BLaER1 treated with 17β-estradiol and CSF1 and Interleukin-3, amounts not matched to agents 10 nM and 100 nM (cell line): ENCODE data around the gene LBX1.

Experiments used
- H3K27ac ChIP-seq, 11 experiments: shearing (Covaris generic); formaldehyde crosslinking; 2 replicates each; pipeline ENCODE4 v1.8.1; 2022
- H3K27me3 ChIP-seq, 11 experiments: shearing (Covaris generic); formaldehyde crosslinking; 2 replicates each; pipeline ENCODE4 v1.8.1; 2022
- H3K36me3 ChIP-seq, 11 experiments: shearing (Covaris generic); formaldehyde crosslinking; 2 replicates each; pipeline ENCODE4 v1.8.1; 2022
- H3K4me1 ChIP-seq, 10 experiments: shearing (Covaris generic); formaldehyde crosslinking; 2 replicates each; pipeline ENCODE4 v1.8.1; 2022
- H3K4me2 ChIP-seq, 11 experiments: shearing (Covaris generic); formaldehyde crosslinking; 2 replicates each; pipeline ENCODE4 v1.8.1; 2022
- H3K4me3 ChIP-seq, 10 experiments: shearing (Covaris generic); formaldehyde crosslinking; 2 replicates each; pipeline ENCODE4 v1.8.1; 2022
- H3K9ac ChIP-seq, 11 experiments: shearing (Covaris generic); formaldehyde crosslinking; 2 replicates each; pipeline ENCODE4 v1.8.1; 2022
- H3K9me3 ChIP-seq, 11 experiments: shearing (Covaris generic); formaldehyde crosslinking; replicated peaks in 1 of 11; 2 replicates each; pipeline ENCODE4 v1.8.1; 2022
- H4K20me1 ChIP-seq, 11 experiments: shearing (Covaris generic); formaldehyde crosslinking; 2 replicates each; pipeline ENCODE4 v1.8.1; 2022
- Cebpa-rat ChIP-seq, 11 experiments: shearing (Covaris generic); IDR thresholded peaks; 2 replicates each; pipeline ENCODE4 v1.8.1; 2022

The LBX1 gene

DNA sequence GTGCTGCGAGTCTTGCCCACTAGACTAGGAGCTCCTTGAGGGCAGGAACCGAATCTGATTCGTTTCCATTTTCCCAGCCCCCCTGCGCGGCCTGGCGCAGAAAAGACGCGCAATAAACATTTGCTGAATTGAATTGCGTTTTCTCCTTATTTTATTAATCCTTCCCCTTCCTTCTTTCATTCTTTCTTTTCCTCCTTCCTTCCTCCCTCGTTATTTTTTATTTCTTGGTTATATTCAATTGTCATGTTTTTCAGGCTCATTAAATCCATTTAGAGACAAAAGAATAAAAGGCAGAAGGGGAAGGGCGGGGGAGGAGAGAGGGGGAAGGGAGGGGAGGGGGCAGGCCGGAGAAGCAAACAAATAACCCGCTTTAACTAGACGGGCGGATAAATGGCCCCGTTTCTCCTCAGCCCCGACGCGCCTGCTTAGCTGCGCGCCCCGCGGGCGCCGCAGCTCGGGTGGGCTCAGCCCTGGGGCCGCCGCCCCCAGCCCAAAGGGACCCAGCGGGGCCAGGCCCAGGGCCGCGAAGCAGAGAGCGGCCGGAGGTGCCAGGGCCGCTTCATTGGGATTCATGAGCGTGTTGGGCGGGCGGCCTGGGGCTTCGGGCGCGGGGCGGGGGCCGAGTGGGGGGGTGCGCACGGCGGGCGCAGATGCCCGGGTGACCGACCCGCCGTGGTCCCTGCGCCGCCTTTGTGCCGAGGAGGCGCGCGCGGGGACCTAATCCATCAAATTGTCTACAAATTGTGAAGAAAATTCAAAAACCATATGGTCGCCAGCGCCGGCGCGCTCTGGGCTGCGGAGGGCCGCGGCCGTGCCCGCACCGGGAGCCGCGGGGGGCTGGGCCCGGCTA lies 5.0 kb downstream of the LBX1 start:
- Histone ChIP-seq H3K9ac (no peak overlapping the region), H3K36me3 (no peaks in the 10 kb centered on the region), H3K4me1 (peaks cover 0 to 16% (median 5%) of the 10 kb centered on the region in 10 experiments; a peak in 6 of 20 replicates), H3K9me3 (peaks cover 9 to 28% (median 19%) of the 10 kb centered on the region in 11 experiments; a peak in 18 of 22 replicates), H3K27me3 (peaks cover 100% of the 10 kb centered on the region in 11 experiments), H4K20me1 (peaks cover 0 to 98% (median 92%) of the 10 kb centered on the region in 11 experiments; a peak in 19 of 22 replicates), H3K27ac (no peak overlapping the region), H3K4me3 (no peak overlapping the region), H3K4me2 (no peak overlapping the region)
- TF ChIP-seq Cebpa-rat (IDR thresholded peaks at IDR 0.05), result no peak

DNA sequence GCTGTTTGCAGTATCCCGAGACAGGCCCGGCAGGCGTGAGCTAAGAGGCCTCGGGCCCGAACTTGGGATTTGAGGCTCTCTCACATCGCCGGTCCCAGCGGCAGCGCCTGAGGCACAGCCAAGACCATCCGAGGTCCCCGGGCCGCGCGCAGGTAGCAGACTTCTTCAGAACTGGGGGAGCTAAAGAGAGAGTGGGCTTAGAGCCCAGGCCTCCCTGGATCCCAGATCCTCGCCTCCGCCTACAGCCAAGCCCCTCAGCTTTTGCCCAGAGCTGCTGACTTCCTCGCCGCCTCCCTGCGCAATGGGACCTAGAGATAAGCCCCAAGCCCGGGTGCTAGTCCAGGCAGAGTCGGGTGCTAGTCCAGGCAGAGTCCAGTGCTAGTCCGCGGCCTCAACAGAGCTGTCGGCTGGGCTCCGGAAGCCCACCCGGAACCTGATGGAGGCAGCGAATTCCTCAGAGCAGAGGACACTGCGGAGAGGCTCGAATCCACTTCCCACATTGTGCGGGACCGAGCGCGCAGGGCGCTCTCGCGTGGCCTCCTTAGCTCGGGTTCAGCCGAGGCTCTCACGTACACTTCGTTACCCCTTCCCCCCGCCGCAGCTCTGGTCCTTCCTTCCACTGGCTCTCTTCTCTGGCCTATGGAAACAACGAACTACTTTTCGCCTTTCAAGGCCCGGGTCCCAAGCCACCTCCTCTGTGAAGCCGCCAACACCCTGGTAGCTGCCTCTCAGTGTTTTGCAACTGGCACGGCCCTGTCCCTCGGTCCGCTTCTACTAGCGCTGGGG lies 5.8 kb downstream of the LBX1 start:
- Histone ChIP-seq H3K4me2 (peak overlapping the region in 4 of 11 experiments; percentile 70 to 88 (median 77); a peak in 9 of 22 replicates), H3K27me3 (peaks cover 100% of the 10 kb centered on the region in 11 experiments)
- no peak for TF ChIP-seq Cebpa-rat (IDR thresholded peaks at IDR 0.05)

DNA sequence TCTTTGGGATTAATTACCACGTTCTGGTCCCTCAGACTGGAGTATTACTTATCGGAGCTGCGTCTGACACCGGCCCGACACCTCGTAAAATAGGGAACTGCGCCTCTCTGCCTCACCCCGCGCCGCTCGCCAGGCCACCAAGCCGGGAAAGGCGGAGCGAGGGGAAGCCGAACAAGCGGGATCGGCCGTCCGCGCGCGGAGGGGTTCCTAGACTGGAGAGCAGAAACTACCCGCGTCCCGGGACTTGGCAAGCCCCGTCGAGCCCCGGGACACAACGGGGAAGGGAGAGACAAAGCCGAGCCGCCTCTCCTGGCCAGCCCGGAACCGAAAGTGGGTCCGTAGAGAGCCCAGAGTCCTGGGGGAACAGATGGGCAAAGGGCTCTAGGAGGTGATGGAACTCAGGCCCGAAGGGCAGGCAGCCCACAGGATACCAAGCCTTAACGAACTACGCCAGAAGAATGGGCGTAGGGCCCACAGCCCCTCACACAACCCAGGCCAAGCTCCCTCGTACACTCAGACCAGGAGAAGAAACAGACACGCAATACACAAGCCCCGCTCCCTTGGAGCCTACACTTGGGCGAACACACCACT lies 6.5 kb downstream of the LBX1 start:
- Histone ChIP-seq H3K27me3 (peaks cover 100% of the 10 kb centered on the region in 11 experiments), H3K4me1 (peaks cover 0 to 16% (median 5%) of the 10 kb centered on the region in 10 experiments; a peak in 6 of 20 replicates), H3K36me3 (no peaks in the 10 kb centered on the region), H3K9ac (no peak overlapping the region), H3K27ac (no peak overlapping the region), H3K4me3 (peak overlapping the region in 4 of 10 experiments; percentile 40 to 57 (median 53); a peak in 9 of 20 replicates), H3K9me3 (peaks cover 7 to 15% (median 9%) of the 10 kb centered on the region in 11 experiments; a peak in 18 of 22 replicates), H4K20me1 (peaks cover 0 to 98% (median 91%) of the 10 kb centered on the region in 11 experiments; a peak in 19 of 22 replicates), H3K4me2 (peak overlapping the region in 7 of 11 experiments; percentile 6 to 88 (median 70); a peak in 13 of 22 replicates)
- TF ChIP-seq Cebpa-rat (IDR thresholded peaks at IDR 0.05), result no peak

More for the DNA sequence above, 5.8 kb downstream of the LBX1 start:
- no peak overlapping the region for H3K9ac ChIP-seq
- H3K4me1 ChIP-seq, result peaks cover 0 to 16% (median 5%) of the 10 kb centered on the region in 10 experiments; a peak in 6 of 20 replicates
- H3K4me3 ChIP-seq, result peak overlapping the region in 4 of 10 experiments; percentile 40 to 57 (median 53); a peak in 6 of 20 replicates
- no peaks in the 10 kb centered on the region for H3K36me3 ChIP-seq
- H3K27ac ChIP-seq, result no peak overlapping the region
- H3K9me3 ChIP-seq, result peaks cover 9 to 22% (median 15%) of the 10 kb centered on the region in 11 experiments; a peak in 18 of 22 replicates
- peaks cover 0 to 98% (median 91%) of the 10 kb centered on the region in 11 experiments; a peak in 19 of 22 replicates for H4K20me1 ChIP-seq

DNA sequence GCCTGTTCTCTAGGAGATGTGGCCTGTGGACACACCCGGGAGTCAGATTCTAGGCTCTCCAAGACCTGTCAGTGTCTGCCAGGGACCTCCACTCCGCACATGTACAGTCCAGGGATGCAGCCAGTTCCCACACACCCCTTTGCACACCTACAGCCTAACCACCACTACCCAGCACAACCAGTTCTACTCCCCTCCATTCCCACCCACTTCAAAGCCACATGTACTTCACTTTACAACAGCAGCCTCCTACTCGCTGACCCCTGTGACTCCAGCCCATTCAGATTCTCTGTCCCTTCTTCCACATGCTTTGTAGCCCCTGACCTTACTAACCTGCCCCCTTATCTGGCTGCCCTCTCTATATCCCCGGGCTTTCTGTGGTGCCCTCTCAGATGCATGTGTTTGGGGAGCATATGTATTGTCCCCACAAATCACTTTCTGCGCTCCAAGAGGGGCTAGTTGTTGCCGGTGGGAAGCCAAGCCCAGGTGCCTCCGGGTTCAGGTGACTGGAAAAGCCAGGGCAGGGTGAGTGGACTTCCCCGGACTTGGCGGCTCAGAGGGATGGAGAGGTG lies 7.2 kb downstream of the LBX1 start:
- peaks cover 0 to 8% (median 2%) of the 10 kb centered on the region in 11 experiments; a peak in 15 of 22 replicates for H3K9me3 ChIP-seq
- H3K27me3 ChIP-seq, result peaks cover 100% of the 10 kb centered on the region in 11 experiments
- peak overlapping the region in 1 of 11 experiments; percentile 88; a peak in 1 of 22 replicates for H3K4me2 ChIP-seq
- peaks cover 0 to 17% (median 9%) of the 10 kb centered on the region in 10 experiments; a peak in 7 of 20 replicates for H3K4me1 ChIP-seq
- TF ChIP-seq Cebpa-rat (IDR thresholded peaks at IDR 0.05), result no peak
- no peak overlapping the region for H3K27ac ChIP-seq
- no peak overlapping the region for H3K4me3 ChIP-seq
- H3K9ac ChIP-seq, result no peak overlapping the region
- H4K20me1 ChIP-seq, result peaks cover 0 to 98% (median 91%) of the 10 kb centered on the region in 11 experiments; a peak in 19 of 22 replicates
- H3K36me3 ChIP-seq, result no peaks in the 10 kb centered on the region

DNA sequence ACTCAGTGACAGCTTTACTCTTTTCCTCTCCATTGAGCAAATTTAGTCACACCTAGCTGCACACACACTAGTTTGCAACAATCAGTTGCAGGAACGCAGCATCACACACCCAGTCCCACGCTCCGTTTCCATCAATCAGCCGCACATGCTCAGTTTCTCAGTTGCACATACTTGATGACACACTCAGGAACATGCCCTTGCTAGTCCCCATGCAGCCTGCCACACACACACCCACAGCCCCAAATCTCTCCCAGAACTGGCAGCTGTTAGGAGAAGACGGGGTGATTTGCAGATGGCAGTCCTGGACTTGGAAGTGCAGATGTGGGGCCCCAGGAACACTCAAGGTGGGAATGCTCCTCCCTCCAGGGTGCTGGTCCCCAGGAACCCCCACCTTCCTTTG lies 7.7 kb downstream of the LBX1 start:
- no peak for TF ChIP-seq Cebpa-rat (IDR thresholded peaks at IDR 0.05)
- Histone ChIP-seq H4K20me1 (peaks cover 0 to 98% (median 91%) of the 10 kb centered on the region in 11 experiments; a peak in 19 of 22 replicates), H3K4me1 (peaks cover 0 to 22% (median 13%) of the 10 kb centered on the region in 10 experiments; a peak in 7 of 20 replicates), H3K4me2 (no peak overlapping the region), H3K4me3 (no peak overlapping the region), H3K27me3 (peaks cover 100% of the 10 kb centered on the region in 11 experiments), H3K27ac (no peak overlapping the region), H3K36me3 (no peaks in the 10 kb centered on the region), H3K9ac (no peak overlapping the region), H3K9me3 (peaks cover 0 to 6% (median 0%) of the 10 kb centered on the region in 11 experiments; a peak in 3 of 22 replicates)

DNA sequence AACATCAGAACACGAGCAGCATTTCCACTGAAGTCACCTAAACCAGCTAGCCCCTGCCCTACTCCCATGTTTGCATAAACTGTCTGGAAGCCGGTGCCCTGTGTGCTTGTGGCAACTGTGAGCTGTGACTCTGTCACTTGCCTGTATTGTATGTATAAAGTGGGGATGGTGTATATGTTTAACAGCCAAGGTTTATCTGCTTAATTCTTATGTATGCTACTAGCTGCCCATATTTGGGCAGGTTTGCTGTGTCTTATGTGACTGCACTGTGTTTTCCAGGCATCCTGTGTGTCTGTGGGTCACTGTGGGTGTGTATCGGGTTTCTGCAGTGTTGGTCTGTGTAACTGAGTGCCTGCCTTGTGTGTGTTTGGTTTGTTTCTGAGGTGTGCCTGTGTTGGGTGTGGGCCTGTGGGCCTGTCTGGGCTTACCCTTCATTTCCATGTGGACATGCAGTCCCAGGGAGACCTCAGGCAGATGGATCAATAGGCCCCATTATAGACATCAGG lies 9.3 kb downstream of the LBX1 start:
- no peak overlapping the region for H3K9ac ChIP-seq
- H3K9me3 ChIP-seq, result peaks cover 0 to 6% (median 0%) of the 10 kb centered on the region in 11 experiments; a peak in 3 of 22 replicates
- H4K20me1 ChIP-seq, result peaks cover 0 to 98% (median 91%) of the 10 kb centered on the region in 11 experiments; a peak in 18 of 22 replicates
- no peaks in the 10 kb centered on the region for H3K36me3 ChIP-seq
- TF ChIP-seq Cebpa-rat (IDR thresholded peaks at IDR 0.05), result no peak
- H3K4me3 ChIP-seq, result no peak overlapping the region
- peaks cover 0 to 25% (median 15%) of the 10 kb centered on the region in 10 experiments; a peak in 8 of 20 replicates for H3K4me1 ChIP-seq
- H3K27me3 ChIP-seq, result peaks cover 100% of the 10 kb centered on the region in 11 experiments
- no peak overlapping the region for H3K27ac ChIP-seq
- H3K4me2 ChIP-seq, result no peak overlapping the region

DNA sequence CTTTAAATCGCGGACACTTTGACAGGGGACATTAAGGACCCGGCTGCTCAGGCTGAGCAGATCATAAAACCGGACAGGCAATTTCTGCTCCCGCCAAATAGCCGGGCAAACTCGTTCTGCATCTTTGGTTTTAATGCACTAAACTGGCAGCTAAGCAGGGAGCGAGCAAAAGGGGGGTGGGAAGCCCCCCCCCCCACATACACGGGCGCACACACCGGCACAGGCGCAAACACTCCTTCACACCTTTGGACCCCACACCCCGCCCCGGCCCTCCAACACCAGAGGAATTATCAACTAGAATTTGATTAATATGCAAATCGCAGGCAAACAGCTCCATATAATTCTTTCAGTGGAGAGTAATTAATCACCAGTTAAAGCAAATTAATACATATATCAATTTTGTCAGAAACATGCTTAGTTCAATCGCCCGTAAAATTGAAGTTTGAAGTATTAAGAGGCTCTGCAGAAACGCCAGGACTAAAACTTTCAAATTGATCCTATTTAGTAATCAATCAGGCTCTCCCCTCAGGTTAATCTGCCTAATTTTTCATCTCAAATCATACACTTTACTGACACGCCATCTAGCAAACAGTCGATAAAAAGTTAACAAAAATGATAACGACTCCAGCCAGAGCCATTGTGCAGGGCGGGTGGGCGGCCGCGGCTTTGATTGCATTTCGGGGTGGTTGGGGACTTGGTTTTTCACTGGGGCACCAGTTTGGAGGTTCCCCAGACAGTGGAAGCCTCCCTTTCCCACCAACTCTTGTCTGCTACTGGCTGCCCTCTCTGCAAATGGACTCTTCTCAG lies 9.9 kb downstream of the LBX1 start:
- H3K4me2 ChIP-seq, result no peak overlapping the region
- H3K27me3 ChIP-seq, result peaks cover 100% of the 10 kb centered on the region in 11 experiments
- no peak overlapping the region for H3K9ac ChIP-seq
- H3K9me3 ChIP-seq, result peaks cover 0 to 6% (median 0%) of the 10 kb centered on the region in 11 experiments; a peak in 3 of 22 replicates
- no peak overlapping the region for H3K27ac ChIP-seq
- H4K20me1 ChIP-seq, result peaks cover 0 to 95% (median 91%) of the 10 kb centered on the region in 11 experiments; a peak in 18 of 22 replicates
- TF ChIP-seq Cebpa-rat (IDR thresholded peaks at IDR 0.05), result no peak
- no peak overlapping the region for H3K4me3 ChIP-seq
- H3K36me3 ChIP-seq, result no peaks in the 10 kb centered on the region
- H3K4me1 ChIP-seq, result peaks cover 0 to 25% (median 17%) of the 10 kb centered on the region in 10 experiments; a peak in 9 of 20 replicates
